ENCODE results near the gene RPL7L1.
"Not testable (repeated sequence)": the region's sequence is repeated elsewhere in the genome, so short reads cannot be mapped to it uniquely, and the experiment has no call there.

The RPL7L1 gene

DNA sequence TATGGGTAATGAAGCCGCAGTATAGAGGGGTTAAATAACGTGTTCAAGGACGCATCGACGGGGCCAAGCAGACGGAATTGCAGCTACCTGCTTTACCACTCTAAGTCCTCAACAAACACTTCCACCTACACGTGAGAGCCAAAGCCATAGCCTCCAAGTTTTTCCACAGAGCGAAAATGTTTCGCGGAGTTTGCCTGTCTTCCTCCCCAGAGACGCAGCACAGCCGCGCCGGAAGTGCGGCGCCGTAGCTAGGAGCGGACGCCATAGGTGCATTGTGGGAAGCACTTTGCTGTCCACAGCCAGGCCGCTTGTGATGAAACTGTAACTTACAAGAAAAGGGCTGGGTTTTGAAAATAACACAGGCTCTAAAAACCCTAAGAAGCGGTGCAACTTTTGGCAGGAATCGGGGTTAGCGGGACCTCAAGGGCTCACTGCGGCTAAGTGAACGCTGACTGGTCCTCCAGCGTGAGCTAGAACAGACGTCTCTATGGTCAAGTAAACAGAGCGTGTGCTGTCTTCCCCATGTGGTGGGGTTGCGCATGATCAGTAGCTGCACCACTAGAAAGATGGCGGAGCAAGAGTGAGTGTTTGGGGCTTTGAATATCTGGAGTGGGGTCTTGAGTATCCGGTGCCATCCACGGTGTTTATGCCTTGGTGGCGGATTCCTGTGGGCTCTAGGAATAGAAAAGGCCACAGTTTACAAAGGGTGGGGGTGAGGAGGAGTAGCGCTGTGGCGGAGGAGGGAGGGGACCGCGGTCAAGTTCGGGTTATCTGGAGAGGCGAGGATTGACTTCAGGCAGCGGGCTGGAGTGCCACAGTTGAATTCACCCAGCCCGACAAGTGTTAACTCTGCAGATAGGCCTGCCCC lies at the start of gene RPL7L1:
RPL7L1 (plus strand) TSS at position 245 of the 868 bp plus-strand sequence; CDS start at position 540, 295 bp downstream.
- peak; percentile 79 for DNase-seq

DNA sequence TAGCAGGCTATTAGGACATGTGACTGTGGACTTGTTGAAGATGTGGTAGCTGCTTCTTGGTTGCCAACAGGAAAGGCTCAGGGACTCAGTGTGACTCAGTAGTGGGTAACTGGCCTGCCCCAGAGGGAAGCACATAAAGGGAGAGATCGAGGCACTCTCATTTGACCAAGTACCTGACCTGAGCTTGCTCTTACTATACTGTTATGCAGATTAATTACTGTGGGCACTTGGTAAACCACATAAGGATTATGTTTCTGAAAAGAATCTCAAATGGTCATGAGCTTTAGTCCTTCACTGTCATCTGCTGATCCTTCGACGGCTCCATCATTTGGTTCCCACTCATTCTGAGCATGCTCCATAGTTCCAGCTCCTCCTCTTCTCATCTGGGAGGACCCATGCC lies 48.2 kb upstream of the RPL7L1 start:
- DNase-seq, result no peak

DNA sequence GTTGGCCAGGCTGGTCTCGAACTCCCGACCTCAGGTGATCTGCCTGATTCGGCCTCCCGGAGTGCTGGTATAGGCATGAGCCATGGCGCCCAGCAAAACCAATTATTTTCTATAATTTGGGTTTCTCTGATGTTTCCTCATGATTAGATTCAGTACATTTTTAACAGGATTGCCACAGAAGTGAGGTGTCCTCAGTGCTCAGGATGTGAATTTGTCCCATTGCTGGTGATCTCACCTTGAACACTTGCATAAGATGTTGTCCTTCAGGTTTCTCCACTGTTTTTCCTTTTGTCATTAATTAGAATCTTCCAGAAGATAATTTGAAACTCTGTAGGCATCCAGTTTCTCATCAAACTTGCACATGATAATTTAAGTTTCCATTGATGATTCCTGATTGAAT lies 45.4 kb upstream of the RPL7L1 start:
- DNase-seq, result no peak

DNA sequence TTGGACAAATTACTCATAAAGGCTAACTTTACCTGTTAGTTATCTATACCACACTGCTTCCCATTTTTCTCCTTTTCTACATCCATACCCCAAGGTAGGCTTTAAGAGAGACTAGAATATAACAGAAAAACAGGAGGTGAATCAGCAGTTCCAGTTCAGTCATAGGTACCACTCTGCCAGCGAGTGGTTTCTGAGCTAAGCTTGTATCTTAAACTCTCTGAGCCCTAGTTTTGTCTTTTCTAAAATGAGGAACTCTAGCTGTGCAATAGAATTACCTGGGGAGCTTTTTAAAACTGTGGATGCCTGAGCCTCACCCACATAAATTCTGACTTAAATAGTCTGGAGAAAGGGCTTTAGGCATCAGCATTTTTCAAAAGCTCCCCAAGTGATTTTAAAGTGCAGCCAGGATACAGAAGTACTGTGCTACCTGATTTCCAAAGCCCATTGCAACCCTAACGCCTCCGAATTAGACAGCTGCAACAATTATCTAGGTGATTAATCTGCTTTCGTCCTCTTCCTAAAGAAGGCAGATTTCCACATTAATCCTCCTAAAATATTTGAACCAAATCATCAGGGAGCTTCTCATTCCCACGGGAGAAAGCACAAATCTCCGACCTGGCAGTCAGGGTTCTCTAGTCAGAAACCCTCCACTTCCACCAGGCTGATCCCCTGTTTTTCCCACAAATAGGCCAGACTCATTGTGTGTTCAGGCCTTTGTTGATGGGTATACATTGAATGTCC lies 37.4 kb upstream of the RPL7L1 start:
- no peak for DNase-seq

DNA sequence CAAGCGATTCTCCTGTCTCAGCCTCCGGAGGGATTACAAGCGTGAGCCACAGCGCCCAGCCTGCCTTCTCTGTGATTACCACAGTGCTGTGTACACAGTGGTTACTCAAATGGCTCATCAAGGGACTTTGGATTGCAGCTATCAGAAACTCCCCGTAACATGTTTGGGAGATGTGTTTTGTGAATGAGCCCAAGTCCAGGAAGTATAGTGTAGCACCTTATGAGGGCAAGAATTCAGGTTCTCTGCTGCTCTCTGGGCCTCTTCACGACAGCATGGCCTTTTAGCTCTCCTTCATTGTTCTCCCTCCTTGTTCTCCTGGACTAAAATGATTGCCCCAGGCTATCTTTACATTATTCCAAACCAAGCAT lies 34.1 kb upstream of the RPL7L1 start:
- DNase-seq, result no peak

DNA sequence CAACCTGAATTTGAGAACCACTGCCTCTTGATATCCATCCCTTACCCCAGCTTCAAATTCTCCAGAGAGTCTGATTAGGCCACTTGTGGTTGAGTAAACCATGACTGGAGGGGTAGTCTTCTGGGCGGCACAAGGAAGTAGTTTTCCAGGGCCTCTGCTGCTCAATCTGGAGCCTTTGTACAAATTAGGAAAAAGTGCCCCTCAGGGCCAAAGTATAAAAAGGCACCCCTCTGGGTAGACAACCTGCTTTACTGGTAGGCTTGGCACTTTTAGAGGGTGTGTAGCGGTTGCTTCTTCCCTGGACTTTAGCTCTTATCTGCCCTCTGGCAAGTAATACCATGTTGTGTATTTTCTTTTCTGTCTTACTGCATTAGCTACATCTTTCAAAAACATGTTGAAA lies 32.9 kb upstream of the RPL7L1 start:
- DNase-seq, result no peak

DNA sequence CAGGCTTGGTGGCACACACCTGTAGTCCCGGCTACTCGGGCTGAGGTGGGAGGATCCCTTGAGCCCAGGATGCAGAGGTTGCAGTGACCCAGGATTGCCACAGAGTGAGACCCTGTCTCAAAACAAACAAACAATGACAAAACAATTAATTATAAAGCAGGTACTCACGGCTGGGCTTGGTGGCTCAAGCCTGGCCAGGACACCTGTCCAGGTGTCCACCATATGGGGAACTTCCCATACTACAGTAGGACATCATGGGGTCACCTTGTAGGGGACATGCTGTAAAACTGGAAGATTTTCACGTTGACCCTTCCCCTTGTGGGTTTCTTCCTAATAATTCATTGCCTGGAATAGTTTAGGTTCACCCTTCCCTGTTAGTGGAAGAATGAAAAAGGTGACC lies 30.7 kb upstream of the RPL7L1 start:
- no peak for DNase-seq

DNA sequence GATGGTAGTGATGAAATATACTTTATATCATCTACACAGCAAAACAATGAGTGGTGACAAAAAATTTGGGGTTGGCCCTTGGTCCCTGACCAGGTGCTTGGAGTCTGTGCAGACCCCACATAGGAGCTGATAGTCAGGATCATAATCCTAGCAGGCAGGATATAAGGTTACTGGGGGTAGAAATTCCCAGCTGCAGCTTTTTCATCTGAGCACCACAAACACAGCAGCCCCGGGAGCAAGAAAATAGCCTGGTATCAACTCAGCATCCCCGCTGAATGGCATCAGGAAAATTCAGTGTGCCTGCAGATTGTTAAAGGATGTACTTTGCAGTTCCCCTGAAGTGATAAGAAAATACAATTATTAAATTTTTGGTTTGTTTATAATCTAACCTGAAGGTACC lies 27.8 kb upstream of the RPL7L1 start:
- no peak for DNase-seq

DNA sequence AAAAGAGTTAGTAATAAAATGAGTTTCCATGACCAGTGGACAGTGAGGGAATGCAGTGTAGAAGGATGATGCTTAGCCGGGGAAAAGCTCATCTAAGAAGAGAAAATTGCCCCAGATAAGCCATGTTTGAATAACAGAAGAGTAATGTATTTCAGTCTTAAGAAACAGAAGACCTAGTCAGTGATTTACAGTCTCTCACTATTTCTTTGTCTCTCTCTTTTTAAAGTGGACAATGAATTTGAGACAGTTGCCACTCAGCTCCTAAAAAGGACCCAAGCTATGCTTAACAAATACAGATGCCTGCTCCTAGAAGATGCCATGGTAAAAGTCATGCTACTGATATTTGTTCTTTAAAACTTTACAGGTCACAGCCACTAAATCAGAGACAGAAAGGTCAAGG lies 19.4 kb upstream of the RPL7L1 start:
- no peak for DNase-seq

DNA sequence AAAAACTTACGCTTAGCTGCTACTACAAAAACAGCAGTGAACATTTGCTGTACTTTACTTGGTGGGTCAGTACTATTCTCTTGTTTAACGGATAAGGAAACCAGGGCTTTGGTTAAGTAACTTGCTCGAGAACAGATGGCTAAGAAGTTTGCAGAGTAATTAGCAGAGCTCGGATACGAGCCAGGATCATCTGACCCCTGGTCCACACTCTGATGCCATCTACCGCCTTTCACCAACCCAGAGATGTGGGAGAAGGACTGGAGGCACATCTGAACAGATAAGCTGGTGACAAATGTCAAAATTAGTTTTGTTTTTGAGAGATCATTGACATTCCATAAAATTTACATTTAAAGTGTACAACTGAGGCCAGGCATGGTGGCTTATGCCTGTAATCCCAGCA lies 18.9 kb upstream of the RPL7L1 start:
- DNase-seq, result no peak

DNA sequence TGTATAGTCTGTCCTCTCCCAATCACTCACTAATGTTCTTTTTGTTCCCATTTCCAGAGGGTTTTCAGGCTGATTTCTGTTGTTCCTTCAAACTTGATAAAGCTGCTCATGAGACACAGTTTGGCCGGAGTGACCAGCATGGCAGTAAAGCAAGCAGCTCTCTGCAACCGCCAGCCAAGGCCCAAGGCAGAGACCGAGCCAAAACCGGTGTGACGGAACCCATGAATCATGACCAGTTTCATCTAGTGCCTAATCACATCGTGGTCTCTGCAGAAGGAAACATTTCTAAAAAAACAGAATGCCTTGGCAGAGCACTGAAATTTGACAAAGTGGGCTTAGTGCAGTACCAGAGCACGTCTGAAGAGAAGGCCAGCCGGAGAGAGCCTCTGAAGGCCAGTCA lies 14.8 kb upstream of the RPL7L1 start:
- no peak for DNase-seq

DNA sequence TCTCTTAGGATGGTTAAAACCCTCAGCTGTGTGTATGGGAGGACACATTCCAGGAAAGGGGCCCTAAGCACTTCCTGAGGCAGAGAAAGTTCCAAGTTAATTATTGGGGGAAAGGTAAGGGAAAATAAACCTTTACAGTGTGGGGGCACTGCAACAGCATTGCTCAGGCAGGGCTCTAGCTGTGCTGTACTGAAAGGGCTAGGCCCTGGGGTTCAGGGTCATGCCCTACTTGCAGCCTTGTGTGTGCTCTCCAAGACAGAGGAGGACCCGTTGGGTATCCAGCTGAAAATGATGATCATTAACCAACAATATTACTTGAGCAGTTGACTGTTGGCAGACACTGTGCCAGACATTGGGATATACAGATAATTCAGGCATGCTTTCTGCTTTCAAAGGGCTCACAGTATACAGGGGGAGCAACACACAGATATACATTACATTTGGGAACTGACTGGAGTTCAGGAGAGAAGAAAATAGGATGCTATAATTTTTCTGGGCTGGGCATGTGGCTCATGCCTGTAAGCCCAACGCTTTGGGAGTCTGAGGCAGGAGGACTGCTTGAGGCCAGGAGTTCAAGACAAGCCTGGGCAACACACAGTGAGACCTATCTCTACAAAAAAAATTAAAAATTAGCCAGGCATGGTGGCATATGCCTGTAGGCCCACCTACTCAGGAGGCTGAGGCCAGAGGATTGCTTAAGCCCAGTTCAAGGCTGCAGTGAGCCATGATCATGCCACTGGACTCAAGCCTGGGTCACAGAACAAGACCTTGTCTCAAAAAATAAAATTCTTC lies 9.1 kb upstream of the RPL7L1 start:
- DNase-seq, result no peak

DNA sequence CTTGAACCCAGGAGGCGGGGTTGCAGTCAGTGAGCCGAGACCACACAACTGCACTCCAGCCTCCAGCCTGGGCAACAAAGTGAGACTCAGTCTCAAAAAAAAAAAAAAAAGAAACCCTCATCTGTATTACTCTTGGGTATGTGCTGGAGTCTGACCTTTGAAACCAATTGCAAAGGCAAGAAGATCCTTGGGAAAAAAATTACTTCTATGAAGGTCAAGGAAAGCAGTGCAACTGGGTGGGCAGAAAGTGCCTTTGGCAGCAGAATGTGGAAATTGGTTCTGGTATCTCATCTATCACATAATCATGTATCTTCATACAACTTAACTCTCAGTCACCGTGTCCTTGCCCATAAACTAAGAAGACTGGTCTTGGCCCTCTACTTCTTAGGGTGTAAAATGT lies 7.7 kb upstream of the RPL7L1 start:
- DNase-seq, result no peak

DNA sequence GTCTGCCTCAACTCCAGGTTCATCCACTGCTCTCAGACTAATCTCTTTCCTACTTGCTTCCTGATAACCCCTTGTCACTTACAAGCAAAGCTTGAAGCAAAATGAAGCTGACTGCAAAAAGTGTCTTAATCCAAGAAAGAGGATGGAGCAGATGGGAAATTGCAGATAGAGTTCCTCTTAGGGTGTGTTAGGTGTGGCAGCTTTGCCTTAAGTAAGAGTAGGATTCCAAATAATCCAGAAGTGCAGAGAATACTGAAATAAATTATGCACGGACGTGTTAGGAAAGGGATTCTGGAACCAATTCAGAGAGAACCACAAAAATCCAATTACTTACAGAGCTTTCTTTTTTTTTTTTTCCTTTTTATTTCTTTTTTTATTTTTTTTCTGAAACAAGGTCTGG lies 6.1 kb upstream of the RPL7L1 start:
- DNase-seq, result no peak

DNA sequence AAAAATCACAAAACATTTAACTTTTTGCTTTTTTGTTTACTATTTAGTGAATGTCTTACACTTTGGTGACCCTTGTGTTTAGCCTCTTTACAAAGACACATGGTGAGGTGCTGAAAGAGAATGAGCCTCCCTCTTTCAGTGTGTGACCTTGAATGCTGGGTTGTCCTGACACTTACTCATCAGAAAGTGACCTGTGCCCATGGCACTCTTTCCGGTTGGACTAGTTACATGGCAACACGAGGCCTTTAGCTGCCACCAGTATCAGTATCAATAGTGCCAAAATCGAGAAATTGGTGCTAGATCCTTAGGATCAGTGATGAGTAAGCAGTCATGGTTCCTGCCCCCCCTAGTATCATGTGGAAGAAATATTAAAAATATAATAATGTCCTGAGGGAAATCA lies 1.7 kb upstream of the RPL7L1 start:
- DNase-seq, result no peak

DNA sequence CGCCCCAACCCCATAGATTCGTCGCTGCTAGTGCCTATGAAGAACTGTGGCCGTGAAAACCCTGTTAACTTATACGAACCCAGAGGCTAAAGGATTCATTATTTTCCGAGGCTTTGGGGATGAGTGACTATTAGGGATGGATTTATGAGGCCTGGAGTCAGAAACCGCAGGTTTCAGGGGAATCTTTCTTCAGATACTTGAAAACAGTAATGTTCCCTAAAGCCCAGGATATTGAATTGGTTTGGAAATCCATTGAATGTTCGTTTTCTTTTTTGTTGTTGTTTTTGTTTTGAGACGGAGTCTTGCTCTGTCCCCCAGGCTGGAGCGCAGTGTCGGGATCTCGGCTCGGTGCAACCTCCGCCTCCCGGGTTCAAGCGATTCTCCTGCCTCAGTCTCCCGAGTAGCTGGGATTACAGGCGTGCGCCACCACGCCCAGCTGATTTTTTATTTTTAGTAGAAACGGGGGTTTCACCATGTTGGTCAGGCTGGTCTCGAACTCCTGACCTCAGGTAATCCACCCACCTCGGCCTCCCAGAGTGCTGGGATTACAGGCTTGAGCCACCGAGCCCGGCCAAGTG lies 913 bp downstream of the RPL7L1 start:
- not testable (repeated sequence) for DNase-seq

DNA sequence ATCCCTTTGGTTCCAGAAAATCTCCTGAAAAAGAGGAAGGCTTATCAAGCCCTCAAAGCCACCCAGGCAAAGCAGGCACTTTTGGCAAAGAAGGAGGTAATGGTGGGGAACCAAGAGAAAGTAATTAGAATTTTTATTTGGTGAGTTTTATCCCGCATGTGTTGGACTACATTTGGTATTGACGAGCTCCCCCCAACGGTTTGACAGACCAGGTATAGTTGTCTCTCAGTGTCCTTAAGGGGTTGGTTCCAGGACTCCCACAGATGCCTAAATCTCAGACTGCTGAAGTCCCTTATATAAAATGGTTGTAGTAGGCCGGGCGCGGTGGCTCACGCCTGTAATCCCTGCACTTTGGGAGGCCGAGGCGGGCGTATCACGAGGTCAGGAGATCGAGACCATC lies 1.5 kb downstream of the RPL7L1 start:
- DNase-seq, result not testable (repeated sequence)

DNA sequence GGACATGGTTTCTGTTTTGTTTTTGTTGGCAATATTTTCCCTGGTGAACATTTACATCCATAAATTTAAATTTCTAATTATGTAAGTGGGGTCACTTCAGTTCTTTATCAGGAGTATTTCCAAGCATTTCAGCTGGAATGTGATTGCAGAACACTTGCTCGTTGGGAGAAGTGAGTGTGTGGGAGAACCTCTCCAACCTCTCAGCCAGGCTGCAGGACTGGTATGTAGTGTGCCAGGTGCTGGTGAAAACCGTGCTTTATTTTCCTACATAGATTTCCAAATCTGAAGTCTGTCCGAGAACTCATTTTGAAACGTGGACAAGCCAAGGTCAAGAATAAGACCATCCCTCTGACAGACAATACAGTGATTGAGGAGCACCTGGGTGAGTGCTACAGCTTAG lies 6.3 kb downstream of the RPL7L1 start:
- DNase-seq, result no peak

DNA sequence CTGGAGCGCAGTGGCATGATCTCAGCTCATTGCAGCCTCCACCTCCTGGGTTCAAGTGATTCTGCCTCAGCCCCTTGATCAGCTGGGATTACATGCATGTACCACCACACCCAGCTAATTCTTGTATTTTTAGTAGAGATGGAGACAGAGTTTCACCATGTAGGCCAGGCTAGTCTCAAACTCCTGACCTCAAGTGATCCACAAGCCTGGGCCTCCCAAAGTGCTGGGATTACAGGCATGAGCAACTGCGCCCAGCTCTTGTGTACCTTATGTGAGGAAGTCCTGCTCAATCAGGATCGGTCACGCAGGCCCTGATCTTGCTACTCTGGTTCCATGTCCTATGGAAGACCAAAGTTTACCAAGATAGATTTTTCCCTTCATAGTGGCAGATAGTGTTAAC lies 8.8 kb downstream of the RPL7L1 start:
- not testable (repeated sequence) for DNase-seq

DNA sequence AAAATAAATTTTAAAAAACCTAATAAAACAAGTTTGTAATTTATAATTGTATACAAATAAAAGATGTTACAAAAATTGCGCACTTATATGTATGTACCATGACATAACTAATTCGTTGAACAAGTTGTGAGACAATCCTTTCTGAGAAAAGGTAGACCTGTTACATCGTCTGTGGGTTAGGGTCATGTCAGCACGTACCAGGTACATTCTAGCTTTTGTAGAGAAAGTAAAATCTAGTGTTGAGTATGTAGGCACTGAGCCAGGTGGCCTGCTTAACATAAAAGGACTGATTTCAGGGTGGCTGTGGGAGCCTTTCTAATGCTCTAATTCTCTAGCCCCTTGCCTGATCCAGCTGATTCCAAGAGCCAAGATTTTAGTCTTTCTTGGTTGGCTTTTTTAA lies 10.4 kb downstream of the RPL7L1 start:
- DNase-seq, result no peak

DNA sequence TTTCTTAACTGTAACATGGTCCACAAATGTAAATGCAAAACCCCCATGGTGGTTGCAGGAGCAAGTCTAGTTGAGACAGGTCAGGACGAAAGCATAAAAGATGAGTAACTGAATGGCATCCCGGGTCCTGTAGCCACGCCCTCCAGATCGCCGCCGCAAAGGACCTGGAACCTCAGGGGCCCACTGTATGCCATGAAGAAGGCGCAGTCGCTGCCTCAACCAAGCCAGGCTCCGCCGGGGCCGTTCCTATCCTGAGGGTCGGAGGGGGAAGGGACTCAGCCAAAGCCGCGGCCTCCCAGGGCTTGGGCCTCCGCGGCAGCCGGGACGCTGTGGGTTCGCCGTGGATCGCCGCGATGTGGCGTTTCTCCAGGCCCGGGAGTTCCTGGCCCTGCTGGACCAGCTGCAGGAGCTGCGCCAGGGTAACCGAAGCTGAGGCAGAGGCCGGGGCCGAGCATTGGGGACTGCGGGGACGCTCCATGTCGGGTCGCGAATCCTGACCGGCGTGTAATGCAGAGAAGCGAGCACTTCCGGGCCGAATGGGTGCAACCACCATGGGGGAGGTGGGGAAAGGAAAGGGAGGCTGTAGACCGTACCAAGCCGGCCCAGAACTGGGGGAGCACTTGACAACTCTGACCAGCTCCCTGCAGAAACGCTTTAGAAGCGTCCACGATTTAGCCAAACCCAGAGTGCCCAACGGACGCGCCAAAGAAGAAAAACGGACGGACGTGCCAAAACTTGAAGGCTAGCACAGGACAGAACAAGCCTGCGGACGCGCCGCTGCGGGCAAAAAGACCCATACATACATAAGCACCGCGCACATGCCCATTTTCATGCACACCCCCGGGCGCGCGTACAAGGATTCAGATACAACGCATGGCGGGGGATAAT lies 11.1 kb downstream of the RPL7L1 start:
- DNase-seq, result peak; percentile 90

DNA sequence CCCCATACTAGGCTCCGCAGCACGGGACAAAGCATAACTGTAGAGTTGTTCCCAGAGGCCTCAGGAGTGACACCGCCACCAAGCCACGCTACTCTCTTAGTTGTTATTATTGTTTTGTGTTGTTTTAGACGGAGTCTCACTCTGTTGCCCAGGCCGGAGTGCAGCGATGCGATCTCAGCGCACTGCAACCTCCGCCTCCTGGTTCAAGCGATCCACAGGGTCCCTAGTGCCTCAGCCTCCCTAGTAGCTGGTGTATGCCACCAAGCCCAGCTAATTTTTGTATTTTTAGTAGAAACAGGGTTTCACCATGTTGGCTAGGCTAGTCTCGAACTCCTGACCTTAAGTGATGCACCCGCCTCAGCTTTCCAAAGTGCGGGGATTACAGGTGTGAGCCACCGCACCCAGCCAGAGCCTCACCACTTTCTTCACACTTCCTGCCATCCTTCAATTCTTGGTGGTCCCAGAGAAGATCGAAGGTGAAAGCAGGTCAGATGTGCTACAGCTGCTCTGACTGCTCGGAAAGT lies 11.8 kb downstream of the RPL7L1 start:
- DNase-seq, result no peak

Measured in activated gamma-delta T cell treated with Interleukin-2 at 50 U/mL for 16 hours (primary cell).